OCI-LY7 (cell line): ENCODE results near the gene DND1. TPM values are rescaled to one million over a fixed set of nuclear protein-coding genes. Genes with fewer than 3 reads are reported as not detected.
"Not testable (repeated sequence)": the region's sequence is repeated elsewhere in the genome, so short reads cannot be mapped to it uniquely, and the experiment has no call there.

Source experiments
- BruUV-seq: library from RNA; stranded (reverse); fragments of 400-500 nt; replicated peaks from 2 replicates; lab custom pipeline; 2021; lab: Mats Ljungman, UMichigan
- CTCF ChIA-PET: fragments of 300-600 bp; sonication (Branson Sonifier 250); formaldehyde crosslinking; loops from one replicate; lab custom pipeline; 2022; ENCODE audit warnings: antibody characterized with exemption; ENCODE audit not compliant: unreplicated experiment; lab: Charles Lee
- POLR2A ChIA-PET: fragments of 300-600 bp; sonication (Branson Sonifier 250); formaldehyde crosslinking; loops from one replicate; lab custom pipeline; 2022; ENCODE audit warnings: antibody characterized with exemption; lab: Charles Lee
- DNase-seq: peaks from one replicate; pipeline ENCODE4 v3.0.0-alpha.2; 2015; ENCODE audit warnings: low spot score
- H2AFZ ChIP-seq: fragments of 200-600 bp; sonication (generic), shearing (Covaris generic); 2 replicates; pipeline ENCODE4 v1.6.1; 2014; ENCODE audit warnings: mild to moderate bottlenecking, antibody characterized with exemption, low read length, moderate library complexity
- H3K27ac ChIP-seq: fragments of 200-600 bp; sonication (generic); 2 replicates; pipeline ENCODE4 v1.5.1; 2014; ENCODE audit warnings: mixed run types, low read depth, mild to moderate bottlenecking, moderate library complexity, low read length, inconsistent platforms; ENCODE audit not compliant: poor library complexity, severe bottlenecking
- H3K36me3 ChIP-seq: fragments of 200-600 bp; sonication (generic); 2 replicates; pipeline ENCODE4 v1.6.1; 2014; ENCODE audit warnings: mild to moderate bottlenecking, antibody characterized with exemption, low read length, moderate library complexity, mixed read lengths; ENCODE audit not compliant: insufficient read depth
- H3K4me1 ChIP-seq: fragments of 200-600 bp; sonication (generic); 2 replicates; pipeline ENCODE4 v1.5.1; 2014; ENCODE audit warnings: mild to moderate bottlenecking, low read length; ENCODE audit not compliant: insufficient read depth, poor library complexity, severe bottlenecking
- H3K4me2 ChIP-seq: fragments of 200-600 bp; sonication (generic); 2 replicates; pipeline ENCODE4 v1.6.1; 2014; ENCODE audit warnings: mild to moderate bottlenecking, low read length
- H3K4me3 ChIP-seq: fragments of 200-600 bp; sonication (generic); 2 replicates; pipeline ENCODE4 v1.5.1; 2014; ENCODE audit warnings: mild to moderate bottlenecking, low read depth, low read length; ENCODE audit not compliant: poor library complexity, severe bottlenecking
- H3K79me2 ChIP-seq: fragments of 200-600 bp; sonication (generic); 2 replicates; pipeline ENCODE4 v1.6.1; 2016; ENCODE audit warnings: low read depth, mild to moderate bottlenecking, low read length, moderate library complexity, mixed read lengths; ENCODE audit not compliant: insufficient read depth
- H3K9me2 ChIP-seq: fragments of 200-600 bp; sonication (generic); 2 replicates; pipeline ENCODE4 v1.6.1; 2016; ENCODE audit warnings: mild to moderate bottlenecking, low read length, mixed read lengths; ENCODE audit not compliant: insufficient read depth
- H3K9me3 ChIP-seq: fragments of 200-600 bp; sonication (generic); 2 replicates; pipeline ENCODE4 v1.6.1; 2014; ENCODE audit warnings: mild to moderate bottlenecking, mixed run types, low read length, mixed read lengths
- H4K20me1 ChIP-seq: fragments of 200-600 bp; sonication (generic); 2 replicates; pipeline ENCODE4 v1.6.1; 2014; ENCODE audit warnings: mild to moderate bottlenecking, antibody characterized with exemption, low read length, moderate library complexity, mixed read lengths; ENCODE audit not compliant: insufficient read depth
- CTCF ChIP-seq: fragments of 200-600 bp; sonication (generic); conservative IDR thresholded peaks from 2 replicates; pipeline ENCODE4 v1.5.1; 2014; ENCODE audit warnings: mild to moderate bottlenecking, antibody characterized with exemption, low read length, moderate library complexity, mixed read lengths
- EZH2phosphoT487 ChIP-seq: fragments of 200-600 bp; sonication (generic); IDR thresholded peaks from 2 replicates; pipeline ENCODE4 v1.6.1; 2018; ENCODE audit warnings: low read depth, borderline replicate concordance, mild to moderate bottlenecking, mixed run types, antibody characterized with exemption, low read length, moderate library complexity, mixed read lengths
- intact Hi-C: fragments of 100-400 bp; cut with micrococcal nuclease; formaldehyde crosslinking; loops from one replicate; pipeline ENCODE4 v1.10.0; 2022; ENCODE audit not compliant: unreplicated experiment
- total RNA-seq, 2 experiments: library from RNA; depleted of rRNA in 1 of 2; stranded (reverse); fragments of >200 nt in 1 of 2; shearing (Covaris generic) in 1 of 2; gene quantifications; 2 replicates each; pipeline ENCODE4 v1.2.3, GENCODE V29; 2014 to 2022

DND1 gene
- total RNA-seq, 2 experiments from 2014 or later = 2.2 to 4.5 TPM

GRCh38 chr5:140664359-140665119, 8.8 kb downstream of the DND1 start, which contains the start of gene WDR55:
Gene WDR55, plus strand, starts transcription at chr5:140664904. Its CDS starts 9 bp downstream, at chr5:140664913.
- TF ChIP-seq EZH2phosphoT487 (no peak), CTCF (no peak)
- ChIA-PET CTCF (no interaction called here), POLR2A (interaction anchor here (1.4 kb wide), 1 partner anchor 18 kb away, joined by 3 read pairs; no protein-coding TSS in a partner anchor)
- H3K27ac ChIP-seq = peak within 1 kb of the TSS; percentile 39
- no peaks in the 10 kb centered on the region for H3K9me3 ChIP-seq
- peaks cover 78% of the 10 kb centered on the region for H3K36me3 ChIP-seq
- H4K20me1 ChIP-seq = no peaks in the 10 kb centered on the region
- no peaks in the 10 kb centered on the region for H3K9me2 ChIP-seq
- BruUV-seq = TSS peak; percentile 90
- intact Hi-C loops = loop anchor here (1.0 kb wide), 1 partner anchor 27 kb away; the partner anchor contains the start of genes HARS1 and HARS2
- peak within 1 kb of the TSS; percentile 88 for H3K4me2 ChIP-seq
- DNase-seq = peak; percentile 90
- peak within 1 kb of the TSS; percentile 95 for H3K4me3 ChIP-seq
- H2AFZ ChIP-seq = peak within 1 kb of the TSS; percentile 98
- H3K4me1 ChIP-seq = peaks cover 17% of the 10 kb centered on the region
- H3K79me2 ChIP-seq = peaks cover 25% of the 10 kb centered on the region

- no TSS peak for BruUV-seq
- no peaks in the 10 kb centered on the region for H3K9me2 ChIP-seq
- H3K4me3 ChIP-seq = peak overlapping the region; percentile 95
- no peak for DNase-seq
- peak overlapping the region; percentile 98 for H2AFZ ChIP-seq
- ChIA-PET CTCF (no interaction called here), POLR2A (interaction anchor here (0.6 to 0.8 kb wide), 2 partner anchors 15 to 36 kb away, joined by 3 to 5 read pairs; partner anchors contain the start of gene ZMAT2)
- peaks cover 25% of the 10 kb centered on the region for H3K79me2 ChIP-seq
- peak overlapping the region; percentile 39 for H3K27ac ChIP-seq
- peaks cover 17% of the 10 kb centered on the region for H3K4me1 ChIP-seq
- H3K9me3 ChIP-seq = no peaks in the 10 kb centered on the region
- intact Hi-C loops = loop anchor here (1.0 kb wide), 1 partner anchor 27 kb away; the partner anchor contains the start of genes HARS1 and HARS2
- TF ChIP-seq CTCF = no peak
- no peak for TF ChIP-seq EZH2phosphoT487
- no peaks in the 10 kb centered on the region for H4K20me1 ChIP-seq
- peaks cover 78% of the 10 kb centered on the region for H3K36me3 ChIP-seq
- peak overlapping the region; percentile 88 for H3K4me2 ChIP-seq
Measured at GRCh38 chr5:140664030-140664358, 9.4 kb downstream of the DND1 start.

DNA sequence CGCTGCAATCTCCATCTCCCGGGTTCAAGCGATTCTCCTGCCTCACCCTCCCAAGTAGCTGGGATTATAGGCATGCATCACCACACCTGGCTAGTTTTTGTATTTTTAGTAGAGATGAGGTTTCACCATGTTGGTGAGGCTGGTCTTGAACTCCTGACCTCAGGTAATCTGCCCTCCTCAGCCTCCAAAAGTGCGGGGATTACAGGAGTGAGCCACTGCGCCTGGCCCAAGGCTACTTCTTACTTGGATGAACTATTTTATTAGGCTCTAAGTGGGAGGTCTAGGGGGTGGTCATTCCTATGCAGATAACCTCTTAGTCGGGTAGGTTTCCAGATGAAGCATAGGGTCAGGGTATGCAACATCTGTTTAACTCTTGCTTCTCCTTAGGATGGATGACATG, 13.0 kb downstream of the DND1 start:
- peaks cover 78% of the 10 kb centered on the region for H3K36me3 ChIP-seq
- H3K9me3 ChIP-seq, H2AFZ ChIP-seq, CTCF ChIA-PET, POLR2A ChIA-PET, BruUV-seq, H3K79me2 ChIP-seq, H3K4me1 ChIP-seq, intact Hi-C loops, H3K9me2 ChIP-seq, DNase-seq, H3K4me3 ChIP-seq, H4K20me1 ChIP-seq, H3K4me2 ChIP-seq, H3K27ac ChIP-seq: not testable (repeated sequence)
